Stimulated activated CD8-positive, alpha-beta memory T cell treated with anti-CD3 and anti-CD28 coated beads, Interleukin-12 subunit alpha, Interleukin-12 subunit beta, amount 100 ng/mL, for 1 hour (primary cell): ENCODE data around the gene NCR3LG1.

Source experiments
- DNase-seq: peaks from one replicate; pipeline ENCODE4 v3.0.0-alpha.2; 2020; ENCODE audit warnings: low read depth

Gene NCR3LG1

GRCh38 chr11:17393472-17393871, 41.9 kb downstream of the NCR3LG1 start:
- no peak for DNase-seq

GRCh38 chr11:17394743-17395390, 43.3 kb downstream of the NCR3LG1 start:
- no peak for DNase-seq

- no peak for DNase-seq
These were observed 44.0 kb downstream of the NCR3LG1 start for GRCh38 chr11:17395554-17395961.

- no peak for DNase-seq
These were observed 44.4 kb downstream of the NCR3LG1 start for GRCh38 chr11:17395978-17396377.

- no peak for DNase-seq
These were observed 45.2 kb downstream of the NCR3LG1 start for GRCh38 chr11:17396598-17397310.

- no peak for DNase-seq
These were observed 45.9 kb downstream of the NCR3LG1 start for GRCh38 chr11:17397311-17398002.

- DNase-seq = no peak
These were observed 47.6 kb downstream of the NCR3LG1 start for GRCh38 chr11:17399236-17399635.

- DNase-seq = no peak
These were observed 48.6 kb downstream of the NCR3LG1 start for GRCh38 chr11:17400048-17400775.

GRCh38 chr11:17401316-17401715, 49.7 kb downstream of the NCR3LG1 start:
- DNase-seq = no peak

- no peak for DNase-seq
These were observed 50.2 kb downstream of the NCR3LG1 start for GRCh38 chr11:17401841-17402240.

GRCh38 chr11:17402486-17402885, 50.9 kb downstream of the NCR3LG1 start:
- no peak for DNase-seq

GRCh38 chr11:17403980-17404759, 52.6 kb downstream of the NCR3LG1 start:
- DNase-seq = no peak

GRCh38 chr11:17405232-17406005, 53.8 kb downstream of the NCR3LG1 start:
- no peak for DNase-seq

- no peak for DNase-seq
These were observed 54.6 kb downstream of the NCR3LG1 start for GRCh38 chr11:17406082-17406817.

- no peak for DNase-seq
These were observed 55.2 kb downstream of the NCR3LG1 start for GRCh38 chr11:17406818-17407149.

- no peak for DNase-seq
These were observed 56.0 kb downstream of the NCR3LG1 start for GRCh38 chr11:17407575-17407974.

- DNase-seq = no peak
These were observed 56.4 kb downstream of the NCR3LG1 start for GRCh38 chr11:17408026-17408425.

- no peak for DNase-seq
These were observed 57.0 kb downstream of the NCR3LG1 start for GRCh38 chr11:17408641-17409040.

GRCh38 chr11:17410606-17411379, 59.2 kb downstream of the NCR3LG1 start:
- DNase-seq = no peak

GRCh38 chr11:17411418-17411817, 59.8 kb downstream of the NCR3LG1 start:
- DNase-seq = no peak
